Lower leg skin (tissue), 3 donors: ENCODE measurements around the gene YWHAG.

Experiments used
- POLR2A ChIP-seq, 2 donors: fragments of 450-650 bp; IDR thresholded peaks; one replicate each; pipeline ENCODE4 v1.6.1; 2016 to 2017; ENCODE audit warnings: antibody characterized with exemption in 2 of 2, mild to moderate bottlenecking in 1 of 2, moderate library complexity in 1 of 2
- TF ChIP-seq, protein P1 (sequence below), 3 donors: fragments of 450-650 bp; IDR thresholded peaks; one replicate each; pipeline ENCODE4 v1.5.1; 2016; ENCODE audit warnings: antibody characterized with exemption in 3 of 3, mild to moderate bottlenecking in 3 of 3, moderate library complexity in 2 of 3

- TF ChIP-seq, protein P1, sequence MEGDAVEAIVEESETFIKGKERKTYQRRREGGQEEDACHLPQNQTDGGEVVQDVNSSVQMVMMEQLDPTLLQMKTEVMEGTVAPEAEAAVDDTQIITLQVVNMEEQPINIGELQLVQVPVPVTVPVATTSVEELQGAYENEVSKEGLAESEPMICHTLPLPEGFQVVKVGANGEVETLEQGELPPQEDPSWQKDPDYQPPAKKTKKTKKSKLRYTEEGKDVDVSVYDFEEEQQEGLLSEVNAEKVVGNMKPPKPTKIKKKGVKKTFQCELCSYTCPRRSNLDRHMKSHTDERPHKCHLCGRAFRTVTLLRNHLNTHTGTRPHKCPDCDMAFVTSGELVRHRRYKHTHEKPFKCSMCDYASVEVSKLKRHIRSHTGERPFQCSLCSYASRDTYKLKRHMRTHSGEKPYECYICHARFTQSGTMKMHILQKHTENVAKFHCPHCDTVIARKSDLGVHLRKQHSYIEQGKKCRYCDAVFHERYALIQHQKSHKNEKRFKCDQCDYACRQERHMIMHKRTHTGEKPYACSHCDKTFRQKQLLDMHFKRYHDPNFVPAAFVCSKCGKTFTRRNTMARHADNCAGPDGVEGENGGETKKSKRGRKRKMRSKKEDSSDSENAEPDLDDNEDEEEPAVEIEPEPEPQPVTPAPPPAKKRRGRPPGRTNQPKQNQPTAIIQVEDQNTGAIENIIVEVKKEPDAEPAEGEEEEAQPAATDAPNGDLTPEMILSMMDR (IDR thresholded peaks at IDR 0.05) = no peak
- no peak for TF ChIP-seq POLR2A (IDR thresholded peaks at IDR 0.05)
These were observed 12.6 kb upstream of the YWHAG start for GRCh38 chr7:76371396-76371795.
